Tibial nerve (tissue), 4 donors: ENCODE results near the gene ZBTB47. TPM values are rescaled to one million over a fixed set of nuclear protein-coding genes. Genes with fewer than 3 reads are reported as not detected.

Source experiments
- DNase-seq, 2 donors: peaks; one replicate each; pipeline ENCODE4 v3.0.0-alpha.2; 2019; ENCODE audit warnings: low spot score in 2 of 2
- H3K27ac ChIP-seq, 4 donors: fragments of 200-600 bp; sonication (generic) in 3 of 4; one replicate each; pipeline ENCODE4 v1.5.1; 2017 to 2019; ENCODE audit warnings: mild to moderate bottlenecking in 1 of 4
- H3K27me3 ChIP-seq, 2 donors: fragments of 200-600 bp; sonication (generic) in 1 of 2; one replicate each; pipeline versions ENCODE4 v1.5.1 to v1.6.0; 2017 to 2019
- H3K36me3 ChIP-seq, 3 donors: fragments of 200-600 bp; sonication (generic); one replicate each; pipeline ENCODE4 v1.5.1; 2018 to 2019
- H3K4me1 ChIP-seq, 4 donors: fragments of 200-600 bp; sonication (generic) in 3 of 4; one replicate each; pipeline ENCODE4 v1.5.1; 2017 to 2019
- H3K4me3 ChIP-seq, 4 donors: fragments of 200-600 bp; sonication (generic) in 3 of 4; one replicate each; pipeline ENCODE4 v1.5.1; 2017 to 2019; ENCODE audit warnings: mild to moderate bottlenecking in 1 of 4, moderate library complexity in 1 of 4
- H3K9me3 ChIP-seq, 4 donors: fragments of 200-600 bp; sonication (generic) in 3 of 4; one replicate each; pipeline ENCODE4 v1.5.1; 2017 to 2019
- CTCF ChIP-seq, 5 experiments: fragments of 200-600 bp in 3 of 5; fragments of 450-650 bp in 2 of 5; sonication (generic) in 3 of 5; IDR thresholded peaks; one replicate each; pipeline ENCODE4 v1.5.1; 2016 to 2019; ENCODE audit warnings: antibody characterized with exemption in 5 of 5, mild to moderate bottlenecking in 3 of 5, moderate library complexity in 2 of 5
- EP300 ChIP-seq, 2 donors: sonication (generic); formaldehyde crosslinking; IDR thresholded peaks; one replicate each; pipeline ENCODE4 v1.6.1; 2017; ENCODE audit warnings: antibody characterized with exemption in 2 of 2, mild to moderate bottlenecking in 1 of 2
- POLR2A ChIP-seq, 2 donors: fragments of 450-650 bp; IDR thresholded peaks; one replicate each; pipeline ENCODE4 v1.6.1; 2017; ENCODE audit warnings: antibody characterized with exemption in 2 of 2, mild to moderate bottlenecking in 2 of 2, moderate library complexity in 2 of 2
- WGBS, 2 donors: methylation state at CpG; one replicate each; pipeline ENCODE4 v1.1.5; 2018; 5-methylcytosine and 5-hydroxymethylcytosine counted together
- total RNA-seq, 4 donors: library from RNA; depleted of rRNA; stranded (reverse); fragments of >200 nt; gene quantifications; one replicate each; pipeline ENCODE4 v1.1.0, GENCODE V29; 2016

The ZBTB47 gene
- total RNA-seq, 4 donors from 2014 or later = 44.6 to 81.3 (median 60.3) TPM

DNA sequence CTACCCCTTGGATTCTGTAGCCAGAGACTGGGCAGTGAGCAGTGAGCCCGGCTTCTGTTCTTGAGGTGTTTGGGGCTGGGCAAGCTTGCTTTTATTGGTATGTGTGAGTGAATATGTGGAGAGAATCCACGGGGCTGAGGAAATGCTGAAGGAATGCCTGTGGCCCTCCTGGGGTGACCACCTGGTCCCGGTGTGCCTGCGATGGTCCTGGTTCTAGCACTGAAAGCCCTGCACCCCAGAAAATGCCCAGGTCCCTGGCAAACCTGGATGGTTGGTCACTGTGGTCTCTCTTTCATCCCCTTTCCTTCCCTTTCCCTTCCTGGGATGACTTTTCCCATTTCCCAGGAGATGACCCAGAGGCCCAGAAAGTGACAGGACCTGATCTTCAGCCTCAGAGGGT, 4.2 kb downstream of the ZBTB47 start:
- Histone ChIP-seq H3K4me1 (peaks cover 0 to 63% (median 12%) of the 10 kb centered on the region in 4 donors), H3K27ac (peak overlapping the region in 2 of 4 donors; percentile 95 to 99)
- 79 to 80% methylated on average over 4 of the region's 4 CpGs for WGBS, 2 donors

GRCh38 chr3:42658091-42658770, 4.7 kb downstream of the ZBTB47 start:
- 78 to 89% methylated on average over 22 to 28 of the region's 34 CpGs for WGBS, 2 donors

More for the DNA sequence above, 4.2 kb downstream of the ZBTB47 start:
- TF ChIP-seq CTCF (IDR thresholded peaks at IDR 0.05) (no peak), EP300 (IDR thresholded peaks at IDR 0.05) (no peak), POLR2A (IDR thresholded peaks at IDR 0.05) (no peak)
- H3K9me3 ChIP-seq = no peaks in the 10 kb centered on the region
- H3K4me3 ChIP-seq = no peak overlapping the region
- no peaks in the 10 kb centered on the region for H3K27me3 ChIP-seq
- DNase-seq = no peak
- H3K36me3 ChIP-seq = peaks cover 0 to 51% (median 0%) of the 10 kb centered on the region in 3 donors

GRCh38 chr3:42658771-42659390, 5.4 kb downstream of the ZBTB47 start:
- Histone ChIP-seq H3K9me3 (no peaks in the 10 kb centered on the region), H3K27me3 (no peaks in the 10 kb centered on the region), H3K4me1 (peaks cover 0 to 53% (median 4%) of the 10 kb centered on the region in 4 donors), H3K27ac (peak overlapping the region in 2 of 4 donors; percentile 67 to 95), H3K4me3 (no peak overlapping the region), H3K36me3 (peaks cover 0 to 62% (median 0%) of the 10 kb centered on the region in 3 donors)
- 65 to 71% methylated on average over 22 of the region's 22 CpGs for WGBS, 2 donors
- DNase-seq = no peak
- TF ChIP-seq CTCF (IDR thresholded peaks at IDR 0.05) (no peak), POLR2A (IDR thresholded peaks at IDR 0.05) (no peak), EP300 (IDR thresholded peaks at IDR 0.05) (no peak)

More at GRCh38 chr3:42658091-42658770, 4.7 kb downstream of the ZBTB47 start:
- H3K4me1 ChIP-seq = peaks cover 0 to 57% (median 7%) of the 10 kb centered on the region in 4 donors
- H3K27ac ChIP-seq = peak overlapping the region in 2 of 4 donors; percentile 67 to 95
- TF ChIP-seq POLR2A (IDR thresholded peaks at IDR 0.05) (no peak), EP300 (IDR thresholded peaks at IDR 0.05) (peak in 1 of 2 donors; percentile 11), CTCF (IDR thresholded peaks at IDR 0.05) (no peak)
- H3K36me3 ChIP-seq = peaks cover 0 to 55% (median 0%) of the 10 kb centered on the region in 3 donors
- no peaks in the 10 kb centered on the region for H3K27me3 ChIP-seq
- no peaks in the 10 kb centered on the region for H3K9me3 ChIP-seq
- no peak for DNase-seq
- no peak overlapping the region for H3K4me3 ChIP-seq

DNA sequence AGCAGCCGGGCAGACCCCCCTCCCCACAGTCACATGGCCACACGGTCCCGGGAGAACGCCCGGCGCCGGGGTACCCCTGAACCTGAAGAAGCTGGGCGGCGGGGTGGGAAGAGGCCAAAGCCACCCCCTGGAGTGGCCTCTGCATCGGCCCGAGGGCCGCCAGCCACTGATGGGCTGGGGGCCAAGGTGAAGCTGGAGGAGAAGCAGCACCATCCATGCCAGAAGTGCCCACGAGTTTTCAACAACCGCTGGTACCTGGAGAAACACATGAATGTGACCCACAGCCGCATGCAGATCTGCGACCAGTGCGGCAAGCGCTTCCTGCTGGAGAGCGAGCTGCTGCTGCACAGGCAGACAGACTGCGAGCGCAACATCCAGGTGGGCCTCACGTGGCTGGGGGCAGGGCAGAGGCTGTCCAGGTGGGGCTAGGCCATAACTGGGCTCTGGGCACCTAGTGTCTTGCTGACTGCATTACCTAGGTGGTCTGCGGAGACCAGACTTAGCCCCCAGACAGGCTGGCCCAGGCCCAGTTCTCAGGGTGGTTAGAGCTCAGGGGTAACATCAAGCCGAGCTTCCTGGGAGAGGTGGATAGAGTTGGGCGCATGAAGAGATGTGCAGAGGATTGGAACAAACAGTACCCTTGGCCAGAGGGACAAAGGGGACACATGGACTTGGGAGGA, 6.1 kb downstream of the ZBTB47 start:
- no peak for DNase-seq
- WGBS, 2 donors = 72 to 75% methylated on average over 24 to 25 of the region's 25 CpGs
- TF ChIP-seq POLR2A (IDR thresholded peaks at IDR 0.05) = no peak
- no peak for TF ChIP-seq CTCF (IDR thresholded peaks at IDR 0.05)
- no peak for TF ChIP-seq EP300 (IDR thresholded peaks at IDR 0.05)
- Histone ChIP-seq H3K36me3 (peaks cover 0 to 69% (median 0%) of the 10 kb centered on the region in 3 donors), H3K27me3 (no peaks in the 10 kb centered on the region), H3K27ac (peak overlapping the region in 2 of 4 donors; percentile 55 to 95), H3K4me1 (peaks cover 0 to 53% (median 4%) of the 10 kb centered on the region in 4 donors), H3K4me3 (no peak overlapping the region), H3K9me3 (no peaks in the 10 kb centered on the region)
